ENCODE data around the gene ATAD3B. TPM values are rescaled to one million over a fixed set of nuclear protein-coding genes. Genes with fewer than 3 reads are reported as not detected.

The ATAD3B gene
- total and polyA plus RNA-seq, 10 of the 15 experiments (the other 5 are each of a cell fraction or from before 2014, with no cell fraction given) = 0.03 to 38.8 (median 23.8) TPM

- no TSS peak for BruUV-seq (replicated peaks)
- ChIA-PET POLR2A (no interaction called here), SMC1A (ENCODE audit: uncharacterized antibody, unreplicated experiment) (no interaction called here), CTCF (no interaction called here), RAD21 (ENCODE audit: unreplicated experiment) (no interaction called here)
- no peak overlapping the region for H3K4me2 ChIP-seq (ENCODE audit: control insufficient read depth, insufficient read depth)
- H3K9me3 ChIP-seq (replicated peaks; ENCODE audit: control insufficient read depth, insufficient read depth, low read length) = no peaks in the 10 kb centered on the region; the same call in 1 of the 3 replicates
- no peaks in the 10 kb centered on the region for H3K79me2 ChIP-seq (ENCODE audit: control insufficient read depth, insufficient read depth, low read length)
- WGBS (ENCODE audit: insufficient coverage, insufficient replicate concordance, low lambda C conversion rate, missing lambda C conversion rate) = 94% methylated on average over 19 of the region's 66 CpGs
- no peak overlapping the region for H2AFZ ChIP-seq (ENCODE audit: control insufficient read depth, low read depth, low read length)
- no peaks in the 10 kb centered on the region for H3K4me1 ChIP-seq (ENCODE audit: control insufficient read depth, insufficient read depth, low read length)
- TF ChIP-seq CREB1 (IDR thresholded peaks at IDR 0.05; ENCODE audit: low read depth) = no peak
- TF ChIP-seq FOXK2 (IDR thresholded peaks at IDR 0.05) = no peak
- no peak for TF ChIP-seq NR2F1 (conservative IDR thresholded peaks at IDR 0.05)
- no peak for TF ChIP-seq KDM1A (IDR thresholded peaks at IDR 0.05; ENCODE audit: borderline replicate concordance)
- TF ChIP-seq JUND (IDR thresholded peaks at IDR 0.05; ENCODE audit: low read depth, low read length) = no peak
- TF ChIP-seq NBN (IDR thresholded peaks at IDR 0.05) = no peak
- no peak for TF ChIP-seq SREBF2 (IDR thresholded peaks at IDR 0.05; ENCODE audit: low read length)
- no peak for TF ChIP-seq NFIC (IDR thresholded peaks at IDR 0.05; ENCODE audit: low read depth, low read length)
- no peak for TF ChIP-seq MYC (IDR thresholded peaks at IDR 0.05; ENCODE audit: insufficient read depth, insufficient read length, insufficient replicate concordance, low read length, severe bottlenecking)
- no peak for TF ChIP-seq ZNF384 (IDR thresholded peaks at IDR 0.05; ENCODE audit: borderline replicate concordance, low read depth, low read length)
- no peak for TF ChIP-seq ETV6 (conservative IDR thresholded peaks at IDR 0.05 in 1 of 2, IDR thresholded peaks at IDR 0.05 in 1 of 2; ENCODE audit: borderline replicate concordance in 1 of 2, low read depth in 1 of 2)
- TF ChIP-seq BMI1 (IDR thresholded peaks at IDR 0.05; ENCODE audit: borderline replicate concordance) = no peak
- TF ChIP-seq ATF2 (IDR thresholded peaks at IDR 0.05; ENCODE audit: low read length) = no peak
- no peak for TF ChIP-seq TCF7 (IDR thresholded peaks at IDR 0.05; ENCODE audit: borderline replicate concordance)
- no peak for TF ChIP-seq ESRRA (IDR thresholded peaks at IDR 0.05; ENCODE audit: low read length)
- no peak for TF ChIP-seq FOS (IDR thresholded peaks at IDR 0.05; ENCODE audit: borderline replicate concordance, extremely low read depth, insufficient read length)
- TF ChIP-seq, protein P1, sequence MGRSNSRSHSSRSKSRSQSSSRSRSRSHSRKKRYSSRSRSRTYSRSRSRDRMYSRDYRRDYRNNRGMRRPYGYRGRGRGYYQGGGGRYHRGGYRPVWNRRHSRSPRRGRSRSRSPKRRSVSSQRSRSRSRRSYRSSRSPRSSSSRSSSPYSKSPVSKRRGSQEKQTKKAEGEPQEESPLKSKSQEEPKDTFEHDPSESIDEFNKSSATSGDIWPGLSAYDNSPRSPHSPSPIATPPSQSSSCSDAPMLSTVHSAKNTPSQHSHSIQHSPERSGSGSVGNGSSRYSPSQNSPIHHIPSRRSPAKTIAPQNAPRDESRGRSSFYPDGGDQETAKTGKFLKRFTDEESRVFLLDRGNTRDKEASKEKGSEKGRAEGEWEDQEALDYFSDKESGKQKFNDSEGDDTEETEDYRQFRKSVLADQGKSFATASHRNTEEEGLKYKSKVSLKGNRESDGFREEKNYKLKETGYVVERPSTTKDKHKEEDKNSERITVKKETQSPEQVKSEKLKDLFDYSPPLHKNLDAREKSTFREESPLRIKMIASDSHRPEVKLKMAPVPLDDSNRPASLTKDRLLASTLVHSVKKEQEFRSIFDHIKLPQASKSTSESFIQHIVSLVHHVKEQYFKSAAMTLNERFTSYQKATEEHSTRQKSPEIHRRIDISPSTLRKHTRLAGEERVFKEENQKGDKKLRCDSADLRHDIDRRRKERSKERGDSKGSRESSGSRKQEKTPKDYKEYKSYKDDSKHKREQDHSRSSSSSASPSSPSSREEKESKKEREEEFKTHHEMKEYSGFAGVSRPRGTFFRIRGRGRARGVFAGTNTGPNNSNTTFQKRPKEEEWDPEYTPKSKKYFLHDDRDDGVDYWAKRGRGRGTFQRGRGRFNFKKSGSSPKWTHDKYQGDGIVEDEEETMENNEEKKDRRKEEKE (IDR thresholded peaks at IDR 0.05) = no peak
- no peak for TF ChIP-seq NRF1 (conservative IDR thresholded peaks at IDR 0.05; ENCODE audit: low read depth, low read length)
- TF ChIP-seq STAT1 (conservative IDR thresholded peaks at IDR 0.05) = no peak
- TF ChIP-seq, protein P2, sequence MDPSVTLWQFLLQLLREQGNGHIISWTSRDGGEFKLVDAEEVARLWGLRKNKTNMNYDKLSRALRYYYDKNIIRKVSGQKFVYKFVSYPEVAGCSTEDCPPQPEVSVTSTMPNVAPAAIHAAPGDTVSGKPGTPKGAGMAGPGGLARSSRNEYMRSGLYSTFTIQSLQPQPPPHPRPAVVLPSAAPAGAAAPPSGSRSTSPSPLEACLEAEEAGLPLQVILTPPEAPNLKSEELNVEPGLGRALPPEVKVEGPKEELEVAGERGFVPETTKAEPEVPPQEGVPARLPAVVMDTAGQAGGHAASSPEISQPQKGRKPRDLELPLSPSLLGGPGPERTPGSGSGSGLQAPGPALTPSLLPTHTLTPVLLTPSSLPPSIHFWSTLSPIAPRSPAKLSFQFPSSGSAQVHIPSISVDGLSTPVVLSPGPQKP (IDR thresholded peaks at IDR 0.05; ENCODE audit: low read depth, low read length) = no peak
- no peak for FAIRE-seq
- no peaks in the 10 kb centered on the region for H4K20me1 ChIP-seq (ENCODE audit: control insufficient read depth, insufficient read depth)
- H3K9ac ChIP-seq (ENCODE audit: control insufficient read depth, insufficient read depth, low read length) = no peak overlapping the region
- ATAC-seq = no peak
- no peaks in the 10 kb centered on the region for H3K27me3 ChIP-seq (replicated peaks in 1 of 2; ENCODE audit: control insufficient read depth in 2 of 2, insufficient read depth in 2 of 2, low read length in 1 of 2)
- in situ Hi-C loops (cut with MboI) (no loop called here), intact Hi-C loops (cut with micrococcal nuclease; ENCODE audit: unreplicated experiment) (no loop called here)
- DNase-seq (ENCODE audit: low read depth, low spot score) = no peak
- H3K27ac ChIP-seq (ENCODE audit: control insufficient read depth, insufficient read depth) = no peak overlapping the region
- H3K36me3 ChIP-seq (ENCODE audit: control insufficient read depth in 2 of 2, insufficient read depth in 2 of 2, low read length in 1 of 2) = no peaks in the 10 kb centered on the region
- no peak overlapping the region for H3K4me3 ChIP-seq
Measured at GRCh38 chr1:1535201-1536018, 63.8 kb downstream of the ATAD3B start.
